EL (cell line): ENCODE results near the gene RGL1.
A peak's percentile ranks its signal among the peaks of the same experiment; 100 is the strongest.

Source experiments
- DNase-seq: peaks from one replicate; pipeline ENCODE4 v3.0.0-alpha.2; 2016

The RGL1 gene

DNA sequence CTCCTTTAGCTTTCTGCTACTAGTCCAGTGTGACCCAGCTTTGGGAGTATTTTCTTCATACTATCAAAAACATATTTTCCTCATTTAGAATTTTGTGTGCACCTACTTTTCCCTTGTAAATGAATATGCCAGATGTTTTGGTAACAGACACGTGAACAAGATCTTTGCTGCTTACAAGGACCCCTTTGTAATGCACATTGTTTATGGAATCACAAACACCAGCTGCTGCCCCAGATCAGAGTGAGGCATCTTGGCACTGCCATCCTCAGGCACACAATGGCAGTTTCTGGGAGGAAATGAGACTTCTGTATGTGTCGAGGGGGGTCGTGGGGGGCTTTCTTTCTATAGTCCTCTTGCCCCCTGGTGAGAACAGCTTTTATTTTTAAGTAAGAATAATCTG lies 115.7 kb downstream of the RGL1 start:
- no peak for DNase-seq

DNA sequence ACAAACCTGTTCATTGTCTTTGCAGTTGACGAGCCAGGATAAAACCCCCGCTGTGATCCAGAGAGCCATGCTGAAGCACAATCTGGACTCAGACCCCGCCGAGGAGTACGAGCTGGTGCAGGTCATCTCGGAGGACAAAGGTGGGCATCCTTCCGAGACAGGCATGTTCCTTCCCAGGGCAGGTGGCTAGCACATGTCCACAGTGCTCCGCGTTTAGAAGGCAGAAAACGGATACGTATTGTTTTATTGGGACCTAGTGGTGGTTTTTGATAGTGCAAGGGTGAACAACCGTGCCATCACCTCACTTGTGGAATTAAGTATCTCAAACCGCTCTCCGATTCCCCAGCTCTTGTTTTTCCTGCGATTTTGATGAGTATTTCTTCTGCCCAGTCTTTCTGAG lies 117.3 kb downstream of the RGL1 start:
- DNase-seq, result no peak

DNA sequence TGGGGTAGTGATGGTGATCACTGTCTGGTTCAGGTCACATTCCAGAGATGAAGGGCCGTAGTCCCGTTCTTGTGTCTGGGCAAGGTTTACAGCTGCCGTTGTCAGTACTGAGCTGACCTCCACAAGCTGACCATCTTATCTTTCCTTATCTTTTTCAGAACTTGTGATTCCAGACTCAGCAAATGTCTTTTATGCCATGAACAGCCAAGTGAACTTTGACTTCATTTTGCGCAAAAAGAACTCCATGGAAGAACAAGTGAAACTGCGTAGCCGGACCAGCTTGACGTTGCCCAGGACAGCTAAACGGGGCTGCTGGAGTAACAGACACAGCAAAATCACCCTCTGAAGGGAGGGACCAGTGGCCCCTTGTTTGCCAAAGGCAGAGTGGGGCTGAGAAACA lies 121.0 kb downstream of the RGL1 start:
- DNase-seq, result no peak

DNA sequence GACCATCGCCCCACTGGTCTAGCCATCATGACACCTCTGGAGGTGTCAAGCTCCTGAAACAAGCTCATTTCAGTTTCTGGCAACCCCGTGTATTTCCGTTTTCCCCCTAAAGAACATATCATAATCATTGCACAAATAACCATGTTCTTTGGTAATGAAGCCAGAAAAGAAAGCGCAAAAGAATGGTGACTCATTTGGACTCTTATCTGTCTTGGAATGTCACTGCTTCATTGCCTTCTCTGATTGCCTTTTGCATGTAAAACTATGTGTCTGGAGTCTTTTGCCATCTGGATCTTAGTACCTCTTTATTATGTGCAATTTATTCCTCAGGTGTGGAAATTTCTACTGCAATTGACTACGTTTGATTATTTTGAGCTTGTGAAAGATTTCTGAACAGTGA lies 122.1 kb downstream of the RGL1 start:
- DNase-seq, result peak; percentile 37

DNA sequence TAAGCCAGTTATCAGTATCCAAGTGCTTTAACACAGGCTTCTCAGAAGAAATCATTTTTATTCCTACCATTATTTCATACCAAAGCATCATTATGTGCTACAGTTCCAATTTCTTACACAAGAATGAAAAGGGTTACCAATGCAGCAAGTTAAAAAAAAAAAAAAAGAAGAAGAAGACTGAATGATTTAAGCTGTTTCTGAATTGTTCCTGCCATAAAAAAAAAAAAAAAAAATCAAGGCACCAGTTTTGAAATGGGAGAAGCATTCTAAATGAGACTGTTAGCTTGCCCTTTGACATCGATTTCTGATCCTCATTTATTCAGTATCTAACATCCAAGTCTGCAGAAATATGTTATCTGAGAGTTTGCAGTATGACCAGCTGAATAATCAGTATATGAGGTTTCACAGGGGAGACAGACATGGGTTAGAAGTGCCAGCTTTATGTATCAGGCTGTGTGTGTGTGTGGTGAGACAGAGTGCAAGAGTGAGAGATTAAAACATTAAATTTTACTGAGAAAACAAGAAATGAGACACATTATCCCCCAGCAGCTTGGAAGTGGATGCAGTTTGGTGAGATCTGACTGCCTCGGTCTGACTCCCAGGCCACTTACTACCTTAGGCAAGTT lies 126.8 kb downstream of the RGL1 start:
- no peak for DNase-seq

DNA sequence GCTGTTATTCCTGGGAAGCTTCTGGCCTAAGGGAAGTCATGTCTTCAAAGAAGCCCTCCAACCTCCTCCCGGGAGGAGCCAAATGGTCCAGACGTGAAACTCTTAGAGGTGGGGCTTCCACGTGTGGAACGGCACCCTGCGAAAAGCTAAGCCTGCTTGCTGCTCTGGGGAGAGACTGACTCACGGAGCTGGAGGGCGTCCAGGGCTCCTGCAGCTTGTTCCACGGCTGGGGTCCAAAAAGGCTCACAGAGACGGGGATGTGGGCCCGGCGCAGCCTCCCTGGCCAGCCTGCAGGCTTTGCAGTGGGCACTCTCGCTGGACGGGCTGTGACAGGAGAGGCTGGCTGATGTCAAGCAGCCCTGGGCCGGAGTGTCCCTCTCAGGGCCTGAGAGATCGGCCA lies 127.5 kb downstream of the RGL1 start:
- peak; percentile 83 for DNase-seq

DNA sequence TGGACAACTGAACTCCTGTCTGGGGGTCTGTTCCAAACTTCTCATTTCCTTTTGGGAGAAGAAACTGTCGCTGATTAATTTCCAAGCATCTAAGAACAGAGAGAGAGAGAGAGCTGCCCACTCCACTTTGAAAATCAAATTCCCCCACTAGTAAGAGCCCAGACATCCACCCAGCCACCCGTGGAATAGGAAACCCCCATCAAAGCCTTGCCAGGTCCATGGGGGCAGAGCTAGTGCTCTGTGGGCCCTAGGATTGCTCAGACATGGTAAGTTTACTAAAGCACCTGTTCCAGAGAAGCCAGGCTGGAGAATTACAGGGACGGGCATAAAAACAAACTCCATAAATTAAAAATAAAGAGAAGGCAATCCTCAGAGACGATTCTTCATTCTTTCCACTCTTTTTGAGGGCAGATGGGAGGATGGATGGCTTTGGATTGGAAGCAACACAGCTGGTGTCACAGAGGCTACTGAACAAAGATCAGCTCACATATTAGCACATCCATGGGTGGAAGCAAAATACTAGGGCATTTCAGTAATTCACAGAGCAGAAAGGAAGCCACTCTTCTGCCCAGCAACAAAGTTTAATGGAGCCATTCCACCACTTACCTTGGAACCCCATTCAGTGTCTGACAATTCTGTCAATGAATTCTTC lies 128.7 kb downstream of the RGL1 start:
- DNase-seq, result no peak

DNA sequence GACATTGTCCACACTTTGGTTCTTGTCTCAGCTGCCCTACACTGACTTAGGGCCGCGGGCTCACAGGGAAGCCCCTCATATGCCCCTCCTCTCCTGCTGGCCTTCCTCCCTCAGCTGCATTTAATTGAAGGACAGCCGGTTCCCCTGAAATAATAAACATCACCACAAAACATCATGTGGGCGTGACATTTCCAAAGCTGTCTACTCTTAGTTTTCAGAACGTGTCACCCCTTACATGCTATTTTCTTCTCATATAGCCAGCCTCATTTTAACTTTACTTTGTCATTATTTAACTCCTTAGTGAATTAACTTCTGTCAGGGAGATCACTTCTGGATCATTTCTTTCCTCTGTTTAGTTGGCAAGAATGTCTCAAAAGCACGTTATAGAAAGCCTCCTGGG lies 129.4 kb downstream of the RGL1 start:
- DNase-seq, result no peak

DNA sequence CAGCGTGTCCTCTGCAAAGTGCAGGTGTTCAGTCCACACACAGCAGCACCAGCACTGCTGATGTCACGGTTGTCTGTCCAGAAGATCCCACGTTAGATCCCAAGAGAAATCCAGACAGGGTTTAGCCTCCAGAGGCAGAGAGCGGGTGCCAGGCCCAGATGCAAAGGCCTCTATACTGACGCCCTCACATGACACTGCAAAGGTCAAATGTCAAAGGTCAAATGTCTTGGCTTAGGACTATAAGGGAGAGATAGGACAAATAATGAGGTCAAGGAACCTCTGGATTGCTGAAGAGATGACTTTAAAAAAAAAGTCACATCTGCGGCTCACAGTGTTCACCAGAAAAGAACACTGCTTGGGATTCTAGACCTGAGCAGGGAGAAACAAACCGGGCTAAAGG lies 131.1 kb downstream of the RGL1 start:
- no peak for DNase-seq

DNA sequence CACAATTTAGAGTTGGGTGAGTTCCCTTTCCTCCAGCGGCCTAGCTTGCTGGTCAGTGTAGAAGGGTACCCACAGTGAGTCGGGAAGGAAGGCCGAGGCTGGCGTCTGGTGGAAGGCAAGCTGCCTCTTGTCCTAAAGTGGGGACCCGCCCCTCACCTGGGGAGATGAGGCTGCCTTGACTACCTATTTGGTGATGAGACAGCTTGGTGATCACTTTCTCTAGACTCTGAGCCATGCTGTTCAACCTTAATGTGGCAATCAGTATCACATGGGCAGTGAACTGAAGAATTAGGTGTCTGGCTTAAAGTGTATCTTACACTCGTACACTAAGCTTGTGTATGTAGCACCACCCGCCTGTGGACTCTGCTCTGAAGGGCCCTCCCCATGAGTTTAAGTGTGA lies 131.9 kb downstream of the RGL1 start:
- DNase-seq, result no peak

DNA sequence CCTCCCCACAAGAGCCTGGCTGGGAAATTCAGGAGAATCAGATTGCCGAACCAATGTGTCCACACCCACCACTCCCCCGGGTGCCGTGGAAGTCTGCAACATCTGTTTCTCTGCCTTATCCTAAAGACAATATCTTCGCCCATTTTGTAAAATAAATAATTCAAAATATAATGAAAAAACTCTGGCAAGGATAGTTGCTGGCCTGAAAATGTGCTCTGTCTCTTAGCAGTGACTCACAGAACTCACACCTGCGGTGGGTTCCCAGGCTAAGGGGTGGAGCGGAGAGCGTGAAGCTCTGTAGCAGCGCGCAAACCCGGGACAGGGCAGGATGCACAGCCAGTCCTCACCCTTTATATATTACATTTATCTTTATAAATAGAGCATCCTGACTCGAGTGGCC lies 132.7 kb downstream of the RGL1 start:
- no peak for DNase-seq

DNA sequence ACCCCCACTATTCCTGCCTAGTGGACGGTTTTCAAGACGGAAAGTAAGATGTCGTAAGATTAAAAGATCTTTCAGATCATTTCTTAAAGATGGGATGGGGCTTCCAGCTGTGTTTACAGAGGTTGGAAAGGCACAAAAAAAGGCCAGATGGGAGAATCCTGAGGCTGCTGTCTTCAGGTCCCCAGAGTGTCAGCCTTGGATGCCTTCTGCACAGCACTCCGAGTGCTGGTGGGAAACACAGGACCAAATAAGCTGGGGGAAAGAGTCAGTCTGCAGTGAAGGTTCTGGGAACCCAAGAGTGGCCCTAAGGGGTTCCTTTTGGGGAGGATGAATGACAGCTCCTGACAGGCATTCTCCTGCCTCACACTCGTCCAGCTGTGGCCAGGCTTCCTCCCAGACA lies 136.1 kb downstream of the RGL1 start:
- DNase-seq, result no peak

DNA sequence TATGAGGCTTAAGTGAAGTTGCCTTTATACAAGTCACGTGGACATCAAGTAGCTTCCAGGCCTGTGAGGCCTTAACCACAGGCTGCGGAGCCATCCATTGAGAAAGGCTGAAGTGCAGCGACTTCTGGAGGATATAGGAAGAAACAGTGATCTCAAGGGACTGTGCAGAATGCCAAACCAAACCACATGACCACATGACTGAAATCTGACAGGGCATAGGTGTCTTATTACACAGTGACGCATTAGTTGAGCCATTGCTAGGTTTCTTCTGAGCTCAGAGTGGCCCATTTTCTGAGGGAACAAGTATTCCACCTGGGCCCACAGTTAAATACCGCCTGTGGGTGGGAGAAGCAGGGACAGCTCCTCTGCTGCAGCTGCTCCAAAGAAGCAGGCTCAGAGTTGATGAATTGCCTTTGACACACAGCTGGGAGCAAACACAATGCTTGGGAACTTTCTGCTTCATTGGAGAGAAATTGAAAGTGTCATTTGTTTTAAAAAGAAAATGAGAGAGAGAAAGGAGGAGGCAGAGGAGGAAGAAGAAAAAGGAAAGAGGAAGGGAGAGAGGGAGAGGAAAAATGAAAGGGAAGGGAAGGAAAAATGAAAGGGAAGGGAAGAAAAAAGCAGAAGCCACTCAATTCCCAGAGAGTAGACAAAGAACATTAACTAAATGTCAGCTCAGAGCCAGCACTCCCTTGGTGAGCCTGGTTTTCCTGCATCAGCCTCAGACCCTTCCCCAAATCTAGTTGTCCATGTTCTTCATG lies 138.2 kb downstream of the RGL1 start:
- DNase-seq, result peak; percentile 67

DNA sequence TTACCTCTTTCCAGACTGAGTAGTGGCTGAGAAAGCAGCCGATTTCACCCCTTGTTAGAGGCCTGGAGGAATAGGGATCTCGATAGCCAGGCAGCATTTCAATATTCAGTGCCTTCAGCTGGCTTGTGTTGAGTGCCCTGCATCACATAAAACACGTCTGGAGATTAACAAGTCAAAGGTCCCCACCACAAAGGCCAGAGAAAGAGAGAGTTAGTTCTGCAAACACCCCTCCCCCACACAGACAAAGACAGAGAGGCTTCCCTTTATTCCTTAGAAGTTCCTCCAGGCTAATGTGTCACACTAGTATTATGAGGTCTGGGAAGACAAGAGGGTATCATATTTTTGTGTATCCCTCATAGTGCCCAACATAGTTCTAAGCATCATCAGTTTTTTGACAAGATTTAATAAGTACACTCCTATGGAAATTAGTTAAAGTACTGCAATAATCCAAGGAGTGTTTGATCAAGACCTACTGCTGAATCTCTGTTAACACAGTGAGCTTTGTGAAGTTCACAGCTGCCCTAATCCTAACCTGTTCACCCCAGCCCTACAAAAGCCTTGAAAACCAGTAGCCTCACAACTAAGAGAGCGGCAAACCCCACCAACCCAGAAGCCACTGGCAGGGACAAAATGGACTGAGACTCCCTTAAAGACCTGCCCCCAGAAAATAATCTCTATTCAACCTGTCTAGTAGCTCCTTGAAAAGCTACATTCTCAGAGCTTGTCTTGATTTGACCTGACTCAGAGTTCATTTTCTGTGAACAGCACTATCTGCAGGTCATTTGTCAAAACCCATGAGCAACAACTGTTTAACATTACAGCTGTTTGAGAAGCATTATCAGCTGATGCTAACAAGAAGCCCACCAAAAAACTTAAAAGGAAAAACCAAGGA lies 140.8 kb downstream of the RGL1 start:
- DNase-seq, result peak; percentile 25

DNA sequence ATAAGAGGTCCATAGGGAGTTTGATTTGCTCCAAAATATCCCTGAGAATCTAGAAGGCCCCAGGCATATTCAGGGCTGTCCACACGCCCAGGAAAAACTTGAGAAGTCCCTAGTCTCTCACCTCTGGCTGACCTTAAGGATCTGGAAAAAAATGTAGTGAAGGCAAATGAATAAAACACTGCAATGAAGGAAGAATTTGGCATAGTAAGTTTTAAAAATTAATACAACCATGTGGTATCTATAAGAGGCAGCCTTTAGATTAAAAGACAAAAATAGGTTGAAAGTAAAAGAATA lies 141.3 kb downstream of the RGL1 start:
- no peak for DNase-seq

DNA sequence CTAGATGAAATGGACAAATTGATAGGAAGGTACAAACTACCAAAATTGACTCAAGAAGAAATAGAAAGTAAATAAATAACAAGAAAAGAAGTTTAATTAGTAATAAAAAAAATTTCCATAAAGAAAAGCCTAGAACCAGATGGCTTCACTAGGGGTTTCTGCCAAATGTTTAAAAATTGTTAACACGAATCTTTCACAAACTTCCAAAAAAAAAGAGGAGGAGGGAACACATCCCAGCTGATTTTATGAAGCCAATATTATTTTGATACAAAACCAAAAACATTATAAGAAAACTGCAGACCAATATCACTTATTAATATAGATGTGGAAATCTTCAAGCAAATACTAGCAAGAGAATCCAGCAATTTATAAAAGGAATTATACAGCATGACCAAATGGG lies 143.1 kb downstream of the RGL1 start:
- DNase-seq, result no peak

DNA sequence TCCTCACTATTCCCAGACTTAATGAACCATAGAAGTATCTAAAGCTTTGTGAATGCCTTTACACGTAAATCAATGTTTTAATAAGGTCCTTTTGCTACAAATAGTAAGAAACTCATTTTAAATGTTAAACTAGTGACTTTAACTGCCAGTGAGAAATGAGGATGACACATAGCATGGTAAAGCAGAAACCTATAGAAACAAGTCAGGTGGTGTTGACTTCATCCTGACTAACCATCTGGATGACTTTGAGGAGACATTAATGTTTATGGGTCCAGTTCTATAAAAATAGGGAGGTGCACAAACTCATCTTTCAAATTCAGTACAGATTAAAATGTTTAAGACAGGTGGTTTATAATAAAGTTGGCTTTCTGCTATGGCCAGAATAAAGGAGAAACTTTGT lies 147.2 kb downstream of the RGL1 start:
- no peak for DNase-seq

DNA sequence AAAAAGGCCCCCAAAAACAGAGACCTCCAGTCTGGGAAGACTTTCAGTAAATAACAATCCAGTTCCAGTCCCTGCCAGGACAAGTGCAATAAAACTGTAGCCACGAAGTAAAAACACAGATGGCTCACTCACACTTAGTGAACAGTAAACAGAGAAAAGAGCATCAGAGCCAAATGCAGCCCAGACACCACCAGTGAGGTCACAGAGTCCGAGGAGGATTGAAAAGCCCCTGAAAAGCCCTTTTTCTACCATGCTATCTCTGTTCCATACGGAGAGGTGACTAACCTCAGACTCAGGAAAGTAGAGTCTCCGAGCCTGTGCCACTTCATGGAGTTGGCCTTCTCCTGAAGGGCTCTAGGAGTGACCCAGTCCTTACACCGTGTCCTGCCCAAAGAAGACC lies 148.1 kb downstream of the RGL1 start:
- DNase-seq, result no peak

DNA sequence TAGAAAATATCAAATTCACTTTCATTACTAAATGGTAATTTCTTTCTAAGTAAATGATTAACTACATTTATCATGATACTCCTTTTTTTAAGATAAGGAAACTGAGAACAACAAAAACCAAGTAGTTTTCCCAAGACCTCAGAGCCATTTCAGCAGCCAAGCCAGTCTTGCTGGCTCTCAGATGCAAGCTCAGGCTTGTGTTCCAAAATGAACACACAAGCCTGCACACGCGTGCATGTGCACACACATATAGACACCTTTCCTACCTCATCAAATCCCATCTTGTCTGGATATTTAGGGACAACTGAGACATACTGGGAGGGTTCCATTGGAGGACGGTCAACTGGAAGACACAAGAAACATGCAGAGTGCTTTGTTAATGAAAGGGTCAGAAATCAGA lies 149.6 kb downstream of the RGL1 start:
- DNase-seq, result no peak

DNA sequence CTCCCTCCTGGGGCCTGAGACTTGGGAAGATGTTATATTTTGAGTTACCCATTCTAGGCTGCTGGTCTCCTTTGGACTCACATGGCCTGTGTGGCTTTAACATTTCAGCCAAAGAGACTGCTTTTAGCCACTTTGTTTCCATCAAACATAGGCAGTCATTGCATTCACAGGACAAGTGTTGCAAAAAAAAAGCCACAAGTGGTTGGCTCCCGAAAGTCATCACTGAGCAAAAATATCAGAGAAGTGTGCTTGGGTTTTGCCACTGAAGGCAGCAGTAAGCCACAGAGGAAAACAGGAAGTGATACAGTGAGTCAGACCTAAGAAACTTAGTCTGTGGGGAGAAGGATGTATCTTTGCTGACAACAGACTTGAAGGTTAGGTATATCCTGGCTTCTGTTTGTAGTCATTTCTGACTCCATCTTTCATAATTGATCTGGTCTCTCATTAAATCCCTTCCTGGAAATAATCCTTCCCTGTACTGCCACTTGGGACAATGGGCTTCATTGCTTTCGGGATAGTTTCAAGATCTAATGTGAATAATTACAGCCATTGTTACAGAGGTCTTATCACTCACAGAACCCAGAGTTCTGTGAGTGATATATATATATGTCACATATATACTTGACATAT lies 151.8 kb downstream of the RGL1 start:
- DNase-seq, result peak; percentile 80

DNA sequence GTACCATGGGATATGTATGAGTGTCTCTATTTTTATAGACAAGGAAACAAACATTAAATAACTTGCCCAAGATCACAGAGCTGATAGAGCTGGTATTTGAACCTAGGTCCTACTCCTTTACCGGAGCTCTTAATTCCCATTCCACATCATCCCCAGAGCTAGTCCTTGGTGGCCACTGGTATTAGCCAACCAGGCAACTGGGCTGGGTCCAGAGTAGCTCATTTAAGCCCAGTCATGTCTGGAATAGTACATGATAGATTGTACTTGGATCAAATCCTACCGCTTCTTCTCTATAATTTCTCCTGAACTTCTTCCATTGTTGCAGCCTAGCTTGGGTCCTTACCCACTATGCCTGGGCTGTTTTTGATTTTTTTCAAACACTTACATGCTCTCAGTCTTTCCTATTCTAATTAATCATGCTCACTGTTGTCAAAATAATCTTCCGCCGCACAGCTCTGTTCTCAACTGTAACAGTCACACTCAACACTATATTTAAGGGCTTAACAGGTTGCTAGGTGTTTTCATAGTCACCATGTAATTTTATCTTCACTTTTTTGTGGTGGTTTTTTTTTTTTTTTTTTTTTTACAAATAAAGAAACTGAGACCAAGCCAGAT lies 152.4 kb downstream of the RGL1 start:
- no peak for DNase-seq

DNA sequence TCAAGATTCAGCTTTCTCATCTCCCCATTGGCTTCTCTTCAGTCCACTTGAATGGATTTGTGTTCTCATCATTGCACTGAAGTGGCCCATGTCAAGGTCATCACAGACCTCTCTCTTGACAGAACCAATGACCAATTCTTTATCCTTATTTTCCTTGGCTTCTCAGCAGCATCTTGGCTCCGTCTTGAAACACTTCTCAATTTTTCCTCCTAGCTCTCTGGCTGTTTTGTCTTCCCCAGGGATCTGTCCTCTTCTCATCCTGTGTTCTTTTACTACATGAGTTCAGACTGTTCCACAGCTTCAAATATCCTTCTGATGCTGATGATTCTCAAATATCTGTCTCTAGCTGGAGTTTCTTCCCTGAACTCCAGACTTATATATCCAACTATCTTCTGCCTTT lies 154.0 kb downstream of the RGL1 start:
- DNase-seq, result no peak

DNA sequence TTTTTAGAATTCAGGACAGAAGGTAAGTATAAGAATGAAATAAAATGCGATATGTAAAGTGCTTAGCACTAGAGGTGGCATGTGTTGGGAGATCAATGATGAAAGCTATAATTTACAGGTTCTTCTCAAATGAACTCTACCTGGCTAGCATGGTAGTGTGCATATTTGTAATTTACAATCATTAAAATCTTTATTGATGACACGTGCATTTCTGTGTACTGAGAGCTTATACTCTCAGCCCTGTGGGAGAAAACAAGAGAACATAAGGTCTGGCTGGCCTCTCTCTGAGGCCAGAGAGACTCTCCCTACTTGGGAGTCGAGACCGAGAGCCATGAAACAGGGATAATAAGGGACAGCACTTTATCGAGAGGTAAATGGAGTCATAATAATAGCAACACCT lies 156.2 kb downstream of the RGL1 start:
- no peak for DNase-seq
